Activated CD4-positive, alpha-beta T cell treated with anti-CD3 and anti-CD28 coated beads, Interleukin-2, amount 10 ng/mL, durations not matched to agents 7 days and 5 days (primary cell): ENCODE data around the gene FABP7. TPM values are rescaled to one million over a fixed set of nuclear protein-coding genes. Genes with fewer than 3 reads are reported as not detected.

Source experiments
- total RNA-seq, 2 experiments: library from RNA; stranded (reverse); gene quantifications; one replicate each; pipeline ENCODE4 v1.2.3, GENCODE V29; 2021

FABP7 gene
- total RNA-seq, 2 experiments from 2014 or later = not detected

Other genes starting within 250 kb of the FABP7 start
- 1 to 10 TPM; 1.2 to 1.3 TPM for gene PKIB, start 169.3 kb upstream of the FABP7 start, total RNA-seq
- gene SMPDL3A, start 9.5 kb downstream of the FABP7 start, total RNA-seq = under 1 TPM in 1 of 2 experiments, not detected in 1; 0.19 TPM
- gene CLVS2, start 216.5 kb downstream of the FABP7 start, total RNA-seq = not detected